A549 treated with GW870086 at 1 μM for 4 hours (cell line): ENCODE results near the gene CACYBP. TPM values are rescaled to one million over a fixed set of nuclear protein-coding genes. Genes with fewer than 3 reads are reported as not detected.

Source experiments
- total RNA-seq: library from RNA; stranded (reverse); fragments of 200-300 nt; extraction: Qiagen RNA extraction; gene quantifications from 5 replicates; pipeline ENCODE4 v1.2.3, GENCODE V29; 2022; ENCODE audit warnings: low read depth

CACYBP gene
- total RNA-seq = 161 to 194 TPM (median 170 TPM) in 5 replicates

GRCh38 chr1:174999936-175000696, at the start of gene CACYBP:
Gene CACYBP (plus strand): TSS chr1:174999947. CDS start chr1:175000181, 234 bp downstream.

GRCh38 chr1:175023043-175023921, 23.5 kb downstream of the CACYBP start, which contains the start of gene MRPS14:
Gene MRPS14 (minus strand): TSS chr1:175023425. CDS start chr1:175023408, 17 bp downstream.

Other genes starting within 250 kb of the CACYBP start
- gene MRPS14, start 23.5 kb downstream of the CACYBP start, total RNA-seq = 17.3 to 26.5 TPM (median 26.1 TPM) in 5 replicates
- not detected in 5 replicates for gene TNN, start 67.9 kb downstream of the CACYBP start, total RNA-seq
- 0.73 to 0.97 TPM (median 0.78 TPM) in 5 replicates for gene KIAA0040, start 192.8 kb downstream of the CACYBP start, total RNA-seq